Measurements from ENCODE around the gene C2orf49.

C2orf49 gene

DNA sequence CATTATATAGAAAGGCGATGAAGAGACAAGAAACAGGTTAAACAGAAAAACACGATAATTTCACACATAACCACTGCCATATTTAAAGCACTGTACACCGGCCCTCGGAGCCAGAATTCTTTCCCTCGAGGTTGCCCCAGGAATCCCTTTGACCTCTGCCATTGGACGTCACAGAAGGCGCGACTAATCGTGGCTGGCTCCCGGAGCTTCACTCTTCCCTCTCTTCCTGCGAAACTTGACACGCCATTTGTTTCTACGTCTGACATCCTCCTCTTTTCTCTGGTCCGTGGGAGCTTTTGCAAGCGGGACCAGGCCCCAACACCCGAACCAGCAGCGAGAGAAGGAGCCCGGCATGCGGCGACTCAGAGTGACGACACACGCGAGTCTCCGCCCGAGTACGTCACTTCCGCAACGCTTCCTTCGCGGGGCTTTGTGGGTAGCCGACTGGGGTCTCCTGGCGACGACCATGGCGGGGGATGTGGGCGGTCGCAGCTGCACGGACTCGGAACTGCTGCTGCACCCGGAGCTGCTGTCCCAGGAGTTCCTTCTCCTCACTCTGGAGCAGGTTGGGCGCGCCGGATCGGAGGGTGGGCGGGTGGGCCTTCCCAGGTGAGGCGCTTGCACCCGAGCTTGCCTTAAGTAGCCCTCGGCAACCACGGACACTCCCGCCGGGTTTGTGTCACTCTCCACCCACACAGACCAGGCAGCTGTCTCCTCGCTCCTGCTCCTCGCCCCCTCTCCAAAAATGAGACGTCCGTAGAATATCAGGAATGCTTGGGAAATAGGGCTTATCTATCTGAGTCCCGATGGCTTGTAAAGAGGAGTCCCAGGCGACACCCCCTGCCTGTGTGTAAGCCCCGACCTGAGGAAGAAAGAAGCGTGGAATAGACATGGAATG lies at the start of gene C2orf49:
Gene C2orf49, plus strand, starts transcription at position 419 of the 898 bp plus-strand sequence. Its CDS starts 48 bp downstream, at position 467.
- peak; percentile 84 for DNase-seq

DNA sequence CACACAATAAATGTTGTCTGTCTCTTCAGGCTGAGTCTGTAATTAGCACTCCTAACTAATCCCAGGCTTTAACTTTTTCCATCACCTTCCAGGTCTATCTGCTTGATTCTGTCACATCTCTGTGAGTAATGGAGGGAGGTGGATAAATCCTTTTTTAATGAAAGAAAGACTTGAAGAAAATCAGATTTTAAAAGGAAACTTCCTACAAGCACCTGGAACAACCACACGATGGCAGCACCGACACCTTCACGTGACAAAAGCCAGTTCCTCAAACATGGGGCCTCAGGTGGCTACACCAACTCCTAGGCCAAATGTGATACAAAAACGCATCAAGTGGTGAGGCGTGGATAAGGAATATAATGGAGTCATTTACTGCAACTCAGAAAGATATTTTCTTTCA lies 49.6 kb upstream of the C2orf49 start:
- peak; percentile 11 for DNase-seq

DNA sequence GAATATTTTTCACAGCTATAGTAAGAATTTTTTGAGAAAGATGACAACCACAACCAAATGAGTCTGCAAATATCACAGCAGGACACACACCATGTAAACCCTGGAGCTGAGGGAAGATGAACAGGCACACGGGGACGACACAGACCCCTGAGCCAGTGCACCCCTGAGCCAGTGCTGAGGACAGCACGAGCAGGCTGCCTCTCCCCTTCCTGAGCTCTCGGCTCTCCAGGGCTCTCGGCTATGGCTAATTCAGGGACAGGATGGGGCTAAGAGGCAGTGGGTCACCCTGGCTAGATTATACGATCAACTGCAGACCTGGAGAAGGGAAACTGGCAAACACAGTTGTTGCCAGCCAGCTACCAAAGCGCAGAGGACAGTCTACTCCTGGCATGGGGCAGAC lies 49.2 kb upstream of the C2orf49 start:
- DNase-seq: no peak

DNA sequence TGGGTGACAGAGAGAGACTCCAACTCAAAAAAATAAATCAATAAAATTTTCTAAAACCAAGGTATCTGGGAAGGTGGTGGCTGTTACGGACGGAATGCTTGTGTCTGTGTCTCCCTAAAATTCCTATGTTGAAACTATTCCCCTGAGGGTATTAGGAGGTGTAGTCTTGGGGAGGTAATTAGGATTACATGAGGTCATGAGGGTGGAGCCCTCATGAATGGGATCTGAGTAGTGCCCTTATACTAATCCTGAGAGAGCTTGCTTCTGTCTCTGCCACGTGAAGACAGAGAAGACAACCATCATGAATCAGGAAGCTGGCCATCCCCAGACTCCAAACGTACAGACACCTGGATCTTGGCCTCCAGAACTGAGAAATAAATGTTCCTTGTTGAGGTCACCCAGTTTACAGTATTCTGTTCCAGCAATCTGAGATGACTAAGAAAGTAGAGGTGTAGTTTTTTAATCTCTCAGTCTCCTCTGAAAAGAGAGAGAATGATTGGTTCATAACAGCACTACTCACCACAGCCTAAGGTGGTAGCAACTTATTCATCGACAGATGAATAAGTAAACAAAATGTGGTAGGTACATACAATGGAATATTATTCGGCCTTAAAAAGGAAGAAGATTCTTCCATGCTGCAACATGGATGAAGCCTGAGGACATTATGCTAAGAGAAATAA lies 46.2 kb upstream of the C2orf49 start:
- no peak for DNase-seq

DNA sequence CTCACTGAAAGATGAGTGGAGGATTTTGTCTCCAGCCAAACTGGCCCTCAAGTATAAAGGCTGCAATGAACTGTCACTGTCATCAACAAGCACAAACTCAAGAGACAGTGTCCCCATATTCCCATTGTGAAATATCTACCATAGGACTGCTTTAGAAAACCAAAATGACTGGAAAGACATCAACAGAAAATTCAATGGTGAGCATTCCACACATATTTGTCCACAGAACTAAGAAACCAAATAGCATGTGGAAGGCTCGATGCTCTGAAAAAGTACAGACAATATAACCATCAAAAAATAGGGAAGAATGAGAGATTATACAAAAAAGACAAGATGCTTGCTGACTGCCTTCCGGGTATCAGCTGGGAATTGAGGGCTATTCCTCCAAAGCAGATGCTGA lies 45.4 kb upstream of the C2orf49 start:
- DNase-seq: no peak

DNA sequence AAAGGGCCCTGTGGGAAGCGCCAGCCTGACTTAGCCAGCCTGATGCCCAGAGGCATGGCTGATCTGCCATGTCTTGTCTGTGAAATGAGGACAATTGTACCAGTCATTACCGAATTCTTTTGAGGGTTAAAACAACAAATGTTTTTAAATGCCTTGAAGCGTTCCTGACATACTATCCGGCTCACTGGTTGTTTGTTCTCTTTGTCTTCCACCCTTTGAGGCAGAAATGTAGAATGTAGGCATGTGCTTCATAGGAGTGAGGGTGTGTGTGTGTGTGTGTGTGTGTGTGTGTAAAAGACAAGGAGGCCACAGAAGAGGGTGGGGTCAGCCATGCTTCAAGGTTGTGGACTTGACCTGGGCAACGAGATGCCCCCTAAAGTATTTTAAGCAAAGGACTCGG lies 43.3 kb upstream of the C2orf49 start:
- DNase-seq: no peak

DNA sequence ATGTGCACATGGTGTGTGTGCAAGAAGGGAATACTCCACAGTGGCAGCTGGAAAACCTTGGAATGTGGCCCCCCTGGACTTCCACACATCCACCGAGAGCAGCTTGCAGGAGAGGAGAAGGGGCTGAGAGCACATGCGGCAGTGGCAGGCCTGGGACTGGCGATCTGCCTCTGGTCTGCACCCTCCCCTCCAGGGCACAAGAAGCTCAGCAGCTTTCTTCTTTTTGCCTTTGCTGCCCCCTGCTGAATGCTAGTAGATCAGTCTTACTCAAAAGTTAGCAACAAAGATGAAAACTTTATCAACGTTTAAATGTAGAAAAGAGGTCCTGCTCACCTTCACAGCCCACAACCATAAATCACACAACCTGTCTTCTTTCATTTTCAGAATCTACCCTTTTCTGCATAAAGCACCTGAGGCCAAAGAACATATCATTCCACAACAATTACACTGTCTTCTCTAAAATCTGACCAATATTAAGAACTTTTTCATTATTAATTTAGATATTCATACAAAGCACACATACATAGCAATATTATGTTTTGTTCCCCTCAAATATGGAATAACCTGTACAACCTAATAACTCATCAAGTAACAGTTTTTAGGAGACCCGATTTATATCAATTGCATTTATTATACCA lies 42.4 kb upstream of the C2orf49 start:
- DNase-seq: no peak

DNA sequence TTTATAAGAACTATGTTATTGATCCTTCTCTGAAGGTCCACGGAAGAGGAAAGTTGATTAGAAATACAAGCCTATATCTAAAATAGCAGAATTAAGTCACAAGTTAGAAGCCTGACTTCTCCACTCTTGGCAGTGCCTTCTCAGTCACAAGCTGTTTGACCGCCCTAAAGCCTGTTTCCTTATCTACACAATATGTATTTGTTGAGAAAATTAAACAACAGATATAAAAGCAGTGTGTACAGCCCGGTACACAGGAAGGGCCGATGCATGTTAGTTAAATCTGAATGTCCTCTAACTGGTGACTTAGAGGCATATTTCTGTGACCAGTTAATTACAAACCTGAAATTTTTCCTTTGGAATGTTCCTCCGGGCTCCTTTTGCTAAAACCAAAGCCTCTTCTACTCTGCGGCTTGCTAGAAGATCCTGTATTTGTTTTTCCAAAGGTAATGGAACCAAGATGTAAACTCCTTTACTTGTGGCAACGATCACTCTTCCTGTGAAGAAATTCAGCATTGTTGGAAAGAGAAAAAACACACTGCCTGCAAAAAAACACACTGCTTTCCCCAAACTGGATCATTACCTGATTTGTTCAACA lies 41.2 kb upstream of the C2orf49 start:
- DNase-seq: no peak

DNA sequence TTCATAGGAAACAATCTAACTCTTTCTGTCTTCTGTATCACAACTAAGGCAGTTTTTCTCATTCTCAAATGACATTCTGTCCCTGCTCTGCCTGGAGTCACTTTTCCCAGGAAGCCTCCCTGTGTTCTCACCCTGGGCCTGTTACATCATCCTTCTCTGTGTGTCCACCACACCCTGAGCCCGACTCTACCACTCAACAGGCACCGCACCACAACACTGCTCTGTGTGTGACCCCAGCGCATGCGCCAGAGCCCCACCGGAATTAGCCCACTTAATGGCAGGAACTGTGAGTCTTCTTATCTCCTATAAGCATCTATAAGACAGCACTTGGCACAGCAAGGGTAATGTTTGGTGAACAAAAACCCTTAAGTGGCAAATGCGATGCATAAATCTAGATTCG lies 40.1 kb upstream of the C2orf49 start:
- DNase-seq: no peak

DNA sequence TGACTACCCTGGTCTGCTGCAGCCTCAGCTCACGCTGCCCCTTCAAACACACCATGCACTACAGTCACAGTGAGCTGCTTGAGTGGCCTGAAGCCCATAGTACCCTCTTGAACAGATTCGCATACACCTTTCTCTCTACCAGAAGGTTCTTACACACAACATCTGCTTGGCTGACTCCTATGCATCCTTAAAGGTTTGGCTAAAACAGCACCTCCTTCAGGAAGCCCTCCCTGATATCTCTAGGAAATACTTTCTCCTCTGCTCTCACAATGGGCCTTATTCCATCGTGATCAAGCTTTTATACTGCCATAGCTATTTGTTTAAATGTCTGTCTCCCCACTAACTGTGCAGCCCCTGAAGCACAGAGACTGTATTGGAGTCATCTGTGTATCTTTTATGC lies 39.3 kb upstream of the C2orf49 start:
- DNase-seq: no peak

DNA sequence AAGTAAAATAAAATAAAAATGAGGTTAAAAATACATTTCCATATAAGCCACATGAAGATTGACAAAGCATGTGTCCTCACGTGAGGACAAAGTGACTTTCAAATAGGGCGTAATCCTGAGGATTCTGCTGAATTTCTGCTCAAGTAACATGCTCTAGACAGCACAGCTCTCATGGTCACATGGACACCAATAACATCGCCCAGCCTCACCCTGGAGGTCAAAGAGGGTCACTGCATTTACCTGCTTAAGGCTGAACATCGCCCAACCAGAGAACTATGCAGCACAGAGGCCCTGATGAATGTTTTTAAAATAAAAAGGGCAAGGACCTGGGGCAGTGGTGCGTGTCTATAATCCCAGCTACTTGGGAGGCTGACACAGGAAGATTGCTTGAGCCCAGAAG lies 38.0 kb upstream of the C2orf49 start:
- DNase-seq: no peak

DNA sequence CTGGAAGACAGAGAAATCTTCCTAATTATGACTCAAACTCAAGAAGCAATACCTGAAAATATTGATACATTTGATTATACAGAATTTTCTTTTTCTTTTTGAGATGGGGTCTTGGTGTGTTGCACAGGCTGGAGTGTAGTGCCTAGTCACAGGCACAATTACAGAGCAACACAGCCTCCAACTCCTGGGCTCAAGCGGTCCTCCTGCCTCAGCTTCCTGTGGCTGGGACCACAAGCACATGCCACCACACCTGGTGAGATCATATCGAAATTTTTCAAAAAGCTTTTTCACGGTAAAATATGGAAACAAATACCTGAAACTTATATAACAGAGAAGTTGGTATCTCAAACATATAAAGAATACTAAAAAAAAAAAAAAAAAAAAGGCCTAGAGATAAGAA lies 35.7 kb upstream of the C2orf49 start:
- DNase-seq: no peak

DNA sequence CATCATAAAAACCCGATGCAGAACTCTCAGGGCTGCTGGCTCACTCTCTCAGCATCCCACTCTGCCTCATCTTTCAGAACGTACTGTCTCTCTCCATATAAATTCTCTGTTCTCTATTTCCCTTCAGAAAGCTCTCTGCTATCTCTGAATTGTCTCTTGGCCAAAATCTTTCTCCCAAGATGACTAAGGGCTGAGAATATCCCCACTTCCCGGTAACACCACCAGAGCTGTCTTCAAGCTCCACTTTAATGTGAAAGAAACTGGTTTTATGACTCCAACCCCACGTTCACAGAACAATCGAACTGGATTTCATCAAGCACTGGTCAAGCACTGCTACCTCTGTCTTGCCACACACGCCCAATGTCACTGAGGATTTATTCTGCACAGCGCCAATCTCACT lies 30.2 kb upstream of the C2orf49 start:
- no peak for DNase-seq

DNA sequence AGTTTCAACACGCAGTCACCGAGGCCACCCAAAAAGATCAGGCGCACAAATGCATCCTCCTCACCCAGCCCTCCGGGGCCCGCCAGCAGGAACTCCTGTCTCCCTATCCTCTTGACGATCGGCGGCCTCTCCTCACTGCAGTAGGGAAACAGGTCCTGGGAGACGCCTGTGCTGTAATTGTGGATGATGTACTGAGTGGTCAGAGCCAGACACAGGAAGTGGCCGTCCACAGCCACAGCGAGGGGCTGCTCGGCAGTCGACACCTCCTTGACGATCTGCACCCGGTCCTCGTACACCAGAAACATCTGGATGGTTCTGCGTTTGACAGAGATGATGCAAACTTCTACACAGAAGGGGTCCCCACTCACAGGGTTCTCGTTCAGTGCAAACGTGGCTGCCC lies 29.8 kb upstream of the C2orf49 start:
- DNase-seq: no peak

DNA sequence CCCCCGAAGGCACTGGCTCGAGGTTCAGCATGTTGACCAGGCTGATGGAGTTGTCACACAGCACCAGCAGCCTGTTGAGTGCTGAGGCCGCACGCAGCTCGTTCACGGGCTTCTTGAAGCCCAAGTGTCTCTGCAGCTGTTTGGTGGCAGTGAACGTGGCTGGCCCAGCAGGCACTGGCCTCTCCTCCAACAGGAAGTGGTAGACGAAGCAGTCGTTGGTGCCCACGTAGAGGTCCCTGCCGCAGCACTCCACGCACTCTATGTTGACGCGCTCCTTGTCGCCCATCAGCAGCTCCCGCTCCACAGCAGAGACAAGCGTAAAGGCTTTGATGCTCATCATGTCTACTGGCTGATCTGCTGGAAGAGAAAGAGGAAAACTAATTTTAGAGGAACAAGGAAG lies 29.4 kb upstream of the C2orf49 start:
- no peak for DNase-seq

DNA sequence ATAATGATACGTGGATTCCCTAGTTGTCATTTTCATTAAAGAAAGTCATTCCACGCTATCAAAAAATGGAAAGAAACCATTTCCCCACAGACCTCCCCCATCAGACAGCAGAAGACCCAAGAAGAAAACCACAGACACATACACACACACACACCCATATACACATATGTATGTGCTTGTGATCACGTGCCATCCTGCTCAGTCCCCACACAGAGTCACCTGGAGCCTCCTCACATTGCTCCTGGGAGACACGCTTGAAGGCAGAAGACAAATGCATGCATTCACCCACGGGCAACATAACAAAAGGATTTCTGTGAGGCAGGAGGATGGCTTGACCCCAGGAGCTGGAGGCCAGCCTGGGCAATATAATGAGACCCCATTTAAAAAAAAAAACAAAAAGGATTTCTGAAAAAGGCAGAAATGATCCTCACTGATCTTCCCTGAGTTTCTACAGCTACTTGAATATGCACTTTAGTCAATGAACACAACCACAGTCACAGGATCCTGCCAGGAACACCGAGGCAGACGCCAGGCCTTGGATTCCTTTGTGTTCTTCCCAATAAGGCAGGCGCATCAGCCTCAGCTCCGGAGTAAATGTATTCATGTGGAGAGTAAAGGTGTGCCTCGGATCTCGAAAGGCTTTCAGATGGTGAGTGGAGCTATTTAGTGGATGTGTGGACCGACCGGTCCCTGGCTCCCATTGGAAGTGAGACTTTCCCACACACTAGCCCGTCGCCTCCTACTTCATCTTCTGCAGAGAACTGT lies 28.8 kb upstream of the C2orf49 start:
- DNase-seq: no peak

DNA sequence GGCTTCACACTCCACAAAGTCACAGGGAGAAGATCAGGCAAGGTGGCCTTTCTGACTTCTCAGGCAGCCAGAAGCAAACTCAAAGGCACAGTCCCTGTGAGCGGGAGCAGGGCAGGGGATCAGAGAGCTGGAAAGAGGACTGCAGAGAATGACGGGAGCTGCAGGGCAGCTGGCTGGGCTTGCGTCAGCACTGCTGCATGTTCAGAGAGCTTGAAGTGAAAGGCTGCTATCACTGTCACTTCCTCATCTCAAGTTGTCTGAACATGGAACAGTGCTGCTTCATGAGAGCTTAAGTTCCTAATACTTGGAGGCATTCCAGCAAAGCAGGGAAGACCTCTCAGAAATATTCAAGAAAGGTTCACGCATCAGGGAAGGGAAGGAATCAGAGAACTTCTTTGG lies 28.2 kb upstream of the C2orf49 start:
- no peak for DNase-seq

DNA sequence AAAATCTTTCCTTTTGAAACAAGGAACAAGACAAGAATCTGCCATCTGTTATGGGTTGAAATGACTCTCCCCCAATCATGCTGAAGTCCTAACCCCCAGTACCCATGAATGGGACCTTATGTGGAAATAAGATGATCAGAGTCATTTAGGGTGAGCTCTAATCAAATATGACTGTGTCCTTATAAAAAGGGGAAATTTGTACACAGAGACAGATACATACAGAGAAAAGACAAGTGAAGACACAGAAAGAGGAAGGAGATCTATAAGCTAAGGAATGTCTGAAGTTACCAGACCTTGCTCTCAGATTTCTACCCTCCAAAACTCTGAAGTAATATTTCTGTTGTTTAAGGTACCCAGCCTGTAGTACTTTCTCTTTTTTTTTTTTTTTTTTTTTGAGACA lies 23.5 kb upstream of the C2orf49 start:
- no peak for DNase-seq

DNA sequence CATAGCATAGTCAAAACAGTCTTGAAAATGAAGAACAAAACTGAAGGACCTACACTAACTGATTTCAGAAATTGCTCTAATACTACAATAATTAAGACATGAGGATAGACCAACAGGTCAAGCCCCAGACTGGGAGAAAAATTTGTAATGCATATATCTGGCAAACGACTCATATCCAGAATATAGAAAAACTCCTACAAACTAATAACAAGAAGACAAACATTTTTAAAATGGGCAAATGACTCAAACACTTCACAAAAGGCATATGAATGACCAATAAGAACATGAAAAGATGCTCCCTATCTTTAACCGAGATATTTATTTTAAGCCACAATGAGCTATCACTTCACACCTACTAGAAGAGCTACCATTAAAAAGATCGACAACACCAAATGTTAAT lies 22.0 kb upstream of the C2orf49 start:
- no peak for DNase-seq

DNA sequence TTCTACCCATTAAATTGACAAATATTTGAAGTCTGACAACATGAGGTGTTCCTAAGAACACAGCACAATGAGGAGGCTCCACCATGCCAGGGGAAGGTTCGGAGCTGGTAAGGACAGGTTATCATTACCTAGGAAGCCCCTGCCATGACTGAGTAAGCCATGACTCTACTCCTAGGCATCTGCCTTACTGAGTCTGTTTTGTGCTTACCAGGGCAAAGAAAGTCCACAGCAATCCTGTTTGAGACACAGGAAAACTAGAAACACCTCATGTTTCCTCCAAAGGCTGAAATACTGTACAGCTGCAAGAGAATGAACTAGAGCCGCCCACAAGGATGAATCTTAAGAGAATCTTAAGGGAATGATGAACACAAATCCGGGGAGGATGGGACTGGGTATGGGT lies 19.4 kb upstream of the C2orf49 start:
- DNase-seq: no peak

DNA sequence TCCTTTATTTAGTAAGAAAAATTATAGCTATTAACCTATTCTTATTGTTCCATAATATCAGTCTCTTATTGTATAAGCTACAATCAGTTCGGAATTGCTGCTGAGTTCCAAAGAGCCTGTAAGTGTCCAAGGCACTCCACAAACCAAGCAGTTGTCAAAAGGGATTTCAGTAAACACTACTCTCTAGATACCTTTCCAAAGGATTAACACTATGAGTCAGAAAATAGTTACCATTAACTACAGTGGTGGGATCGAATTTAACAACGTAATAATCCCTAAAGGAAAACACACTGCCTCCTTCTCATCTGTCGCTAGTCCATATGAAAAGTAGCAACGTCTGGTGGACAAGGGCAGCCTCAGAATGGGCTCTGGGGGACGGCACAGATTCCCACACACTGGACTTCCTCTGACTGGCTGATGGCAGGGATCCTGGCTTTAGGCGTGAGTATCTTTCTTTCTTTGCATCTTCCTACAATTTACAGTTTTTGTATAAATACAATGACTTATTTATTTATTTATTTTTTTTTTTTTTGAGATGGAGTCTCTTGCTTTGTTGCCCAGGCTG lies 16.6 kb upstream of the C2orf49 start:
- no peak for DNase-seq

DNA sequence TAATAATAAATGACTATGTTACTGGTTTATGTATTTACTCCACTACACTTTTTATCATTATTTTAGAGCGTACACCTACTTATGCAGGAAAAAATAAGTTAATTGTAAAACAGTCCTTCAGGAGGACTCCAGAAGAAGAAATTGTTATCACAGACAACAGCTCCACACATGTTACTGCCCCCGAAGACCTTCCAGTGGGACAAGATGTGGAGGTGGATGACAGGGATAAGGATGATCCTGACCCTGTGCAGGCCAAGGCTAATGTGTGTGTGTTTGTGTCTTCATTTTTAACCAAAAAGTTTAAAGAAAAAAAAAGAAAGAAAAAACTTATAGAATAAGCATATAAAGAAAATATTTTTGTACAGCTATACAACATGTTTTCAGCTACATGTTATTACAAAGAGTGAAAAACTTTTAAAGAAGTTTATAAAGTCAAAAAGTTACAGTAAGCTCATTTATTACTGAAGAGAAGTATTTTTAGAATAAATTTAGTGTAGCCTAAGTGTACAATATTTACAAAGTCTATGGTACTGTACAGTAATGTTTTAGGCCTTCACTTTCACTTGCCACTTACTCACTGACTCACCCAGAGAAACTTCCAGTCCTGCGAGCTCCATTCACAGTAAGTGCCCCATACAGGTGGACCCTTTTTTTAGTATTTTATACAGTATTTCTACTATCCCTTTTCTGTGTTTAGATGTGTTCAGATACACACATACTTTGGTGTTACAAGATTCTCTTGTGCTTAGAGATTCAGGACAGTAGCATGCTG lies 15.3 kb upstream of the C2orf49 start:
- DNase-seq: no peak
